ENCODE results near the gene KAT6B.
"Not testable (repeated sequence)": the region's sequence is repeated elsewhere in the genome, so short reads cannot be mapped to it uniquely, and the experiment has no call there.

The KAT6B gene

DNA sequence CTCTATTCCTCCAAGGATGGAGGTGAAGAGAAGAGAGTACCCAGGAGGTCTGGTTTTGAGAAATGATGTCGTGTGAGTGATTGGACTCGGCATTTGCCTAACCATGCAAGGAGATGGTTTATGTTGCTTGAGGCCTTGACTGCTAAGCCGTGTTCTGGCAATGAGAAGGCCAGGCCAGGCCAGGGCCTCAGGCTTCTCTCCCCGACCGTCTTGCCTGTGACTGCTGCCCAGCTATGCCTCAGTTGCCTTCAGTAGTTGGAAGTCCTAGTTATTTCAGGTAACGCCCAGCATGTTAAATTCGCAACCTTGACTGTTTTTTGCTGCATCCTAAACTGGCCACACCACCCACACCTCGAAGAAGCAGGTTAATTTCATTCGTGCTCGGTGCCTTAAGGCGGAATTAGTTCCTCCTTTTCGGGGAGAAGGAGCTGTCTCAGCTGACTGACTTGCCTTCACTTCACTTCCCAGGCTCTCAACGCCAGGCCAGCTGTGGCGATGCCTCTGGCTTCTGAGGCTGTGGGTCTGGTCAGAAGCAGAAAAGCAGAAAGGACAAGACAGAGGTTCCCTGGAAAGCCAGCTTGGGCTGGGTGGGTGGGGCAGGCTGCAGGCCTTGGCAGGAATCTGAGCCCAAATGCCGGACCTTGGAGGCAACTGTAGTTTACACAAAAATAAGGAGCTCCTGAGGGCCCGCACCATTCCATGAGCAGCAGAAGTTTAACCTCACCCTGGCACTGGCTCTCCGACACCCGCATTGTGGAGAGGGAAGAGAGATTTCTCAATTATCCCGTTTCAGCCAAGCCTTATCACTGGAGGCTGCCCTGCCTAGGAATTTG lies 223.1 kb downstream of the KAT6B start:
- DNase-seq = no peak

DNA sequence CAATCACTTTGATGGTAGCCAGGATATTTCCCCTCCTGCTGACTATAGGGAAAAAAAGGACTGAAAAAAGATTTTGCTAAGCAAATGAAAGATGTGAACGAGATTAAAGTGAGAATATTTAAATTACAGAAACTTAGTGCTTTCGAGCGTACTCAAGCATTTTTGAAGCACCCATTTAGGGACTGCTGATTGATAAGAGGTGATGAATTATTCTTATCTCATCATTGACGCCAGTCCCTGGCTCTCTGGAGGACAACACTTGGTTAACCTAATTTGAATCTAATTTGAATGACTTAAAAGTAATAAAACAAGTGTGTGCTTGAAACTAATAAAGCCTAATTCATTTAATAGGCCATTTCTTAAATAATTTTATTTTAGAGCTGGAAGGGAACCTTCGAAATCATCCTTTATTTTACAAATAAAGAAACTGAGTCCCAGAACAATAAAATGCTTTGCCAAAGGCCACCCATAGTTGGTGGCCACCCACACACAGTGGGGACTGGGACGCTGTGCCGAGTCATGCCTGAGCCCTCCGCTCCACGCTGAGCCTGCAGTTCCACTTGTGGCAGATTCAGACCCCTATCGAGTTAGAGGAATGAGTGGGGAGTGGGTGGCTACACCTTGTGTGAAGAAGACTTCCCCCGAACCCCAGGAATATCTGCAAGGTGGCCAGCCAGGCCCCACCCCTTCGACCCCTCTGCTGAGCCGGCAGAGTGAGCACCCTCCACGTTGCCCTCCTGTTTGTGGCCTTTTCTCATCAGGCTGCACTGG lies 223.9 kb downstream of the KAT6B start:
- no peak for DNase-seq

DNA sequence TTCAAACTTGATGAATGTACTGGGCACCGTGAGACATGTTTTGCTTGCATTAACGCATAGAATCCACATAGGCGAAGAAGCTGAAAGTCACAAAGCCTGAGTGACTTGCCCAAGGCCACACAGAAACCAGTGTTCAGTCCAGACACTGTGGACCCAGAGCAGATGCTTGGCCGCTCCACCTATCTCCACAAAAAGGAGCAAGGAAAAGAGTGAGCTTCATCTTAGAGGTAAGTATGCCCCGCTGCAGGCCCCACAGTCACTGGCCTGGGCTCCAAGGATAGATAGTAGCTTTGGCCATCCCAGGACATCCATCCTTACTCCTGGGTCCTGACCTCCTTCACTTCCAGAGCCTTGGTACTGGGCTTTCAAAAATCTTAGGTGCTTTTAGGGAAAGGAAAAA lies 224.9 kb downstream of the KAT6B start:
- no peak for DNase-seq

DNA sequence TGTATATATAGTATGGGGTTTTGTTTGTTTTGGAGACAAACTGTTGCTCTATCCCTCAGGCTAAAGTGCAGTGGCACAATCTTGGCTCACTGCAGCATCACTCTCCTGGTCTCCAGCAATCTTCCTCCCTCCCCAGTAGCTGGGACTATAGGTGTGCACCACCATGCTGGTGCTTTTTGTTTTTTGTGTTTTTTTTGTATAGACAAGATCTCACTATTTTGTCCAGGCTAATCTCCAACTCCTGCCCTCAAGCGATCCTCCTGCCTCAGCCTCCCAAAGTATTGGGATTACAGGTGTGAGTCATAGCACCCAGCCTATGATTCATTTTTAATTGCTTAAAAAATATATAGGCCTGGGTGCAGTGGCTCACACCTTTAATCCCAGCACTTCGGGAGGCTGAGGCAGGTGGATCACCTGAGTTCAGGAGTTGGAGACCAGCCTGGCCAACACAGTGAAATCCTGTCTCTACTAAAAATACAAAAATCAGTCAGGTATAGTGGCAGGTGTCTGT lies 229.6 kb downstream of the KAT6B start:
- DNase-seq = not testable (repeated sequence)

DNA sequence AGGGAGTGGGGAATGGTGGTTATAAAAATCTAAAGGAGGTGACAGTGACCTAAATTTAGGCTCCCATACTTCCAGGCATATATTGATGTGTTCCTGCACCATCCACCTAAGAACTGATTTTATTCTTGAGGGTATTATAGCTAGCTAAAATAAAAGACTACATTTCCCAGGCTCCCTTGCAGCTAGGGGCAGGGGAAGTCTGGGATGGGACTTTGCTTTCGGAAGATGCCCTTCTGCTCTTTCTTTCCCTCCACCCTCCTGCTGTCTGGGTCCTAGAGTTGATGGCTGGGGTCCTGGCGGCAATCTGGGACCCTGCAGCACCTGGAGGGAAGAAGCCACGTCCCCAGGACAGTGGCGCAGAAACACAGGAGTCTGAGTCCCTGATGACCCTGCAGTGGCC lies 231.3 kb downstream of the KAT6B start:
- DNase-seq = no peak

- DNase-seq = no peak
These were observed 231.8 kb downstream of the KAT6B start for GRCh38 chr10:75058161-75058560.

DNA sequence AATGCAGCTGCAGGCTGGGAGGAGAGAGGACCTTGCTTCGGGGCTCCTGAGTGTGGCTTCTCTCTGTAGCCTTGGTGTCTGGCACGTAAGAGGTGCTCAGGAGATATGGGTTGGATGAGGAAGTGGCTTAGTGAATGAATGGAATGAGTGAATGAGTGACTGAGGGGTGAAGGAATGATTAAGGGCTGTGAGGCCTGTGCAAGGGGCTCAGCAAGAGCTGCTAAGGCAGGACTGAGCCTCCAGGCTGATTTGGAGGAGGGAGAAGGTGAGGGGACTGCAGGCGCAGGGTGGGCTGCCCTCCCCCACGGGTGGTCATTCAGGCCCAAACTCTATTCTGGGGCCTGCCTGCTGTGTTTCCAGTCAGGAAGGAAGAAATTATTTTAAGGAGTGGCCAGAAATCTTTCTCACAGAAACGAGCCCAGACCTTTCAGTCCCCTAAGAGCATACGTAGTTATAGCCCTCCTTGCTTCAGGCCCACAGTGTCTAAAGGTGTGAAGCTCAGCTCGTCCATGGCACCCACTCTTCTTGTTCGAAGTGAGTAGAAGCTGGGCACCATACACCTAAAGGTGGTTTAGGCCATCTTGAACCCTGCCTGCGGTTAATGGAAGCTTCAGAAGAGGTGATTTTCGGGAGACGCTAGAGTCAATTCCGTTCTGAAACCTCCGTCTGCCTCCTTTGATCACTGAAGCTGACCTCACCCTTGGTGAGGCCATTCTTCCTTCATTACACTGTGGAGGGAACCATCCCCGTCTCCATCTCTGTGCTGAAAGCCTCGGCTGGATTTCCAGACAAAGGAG lies 235.5 kb downstream of the KAT6B start:
- no peak for DNase-seq

DNA sequence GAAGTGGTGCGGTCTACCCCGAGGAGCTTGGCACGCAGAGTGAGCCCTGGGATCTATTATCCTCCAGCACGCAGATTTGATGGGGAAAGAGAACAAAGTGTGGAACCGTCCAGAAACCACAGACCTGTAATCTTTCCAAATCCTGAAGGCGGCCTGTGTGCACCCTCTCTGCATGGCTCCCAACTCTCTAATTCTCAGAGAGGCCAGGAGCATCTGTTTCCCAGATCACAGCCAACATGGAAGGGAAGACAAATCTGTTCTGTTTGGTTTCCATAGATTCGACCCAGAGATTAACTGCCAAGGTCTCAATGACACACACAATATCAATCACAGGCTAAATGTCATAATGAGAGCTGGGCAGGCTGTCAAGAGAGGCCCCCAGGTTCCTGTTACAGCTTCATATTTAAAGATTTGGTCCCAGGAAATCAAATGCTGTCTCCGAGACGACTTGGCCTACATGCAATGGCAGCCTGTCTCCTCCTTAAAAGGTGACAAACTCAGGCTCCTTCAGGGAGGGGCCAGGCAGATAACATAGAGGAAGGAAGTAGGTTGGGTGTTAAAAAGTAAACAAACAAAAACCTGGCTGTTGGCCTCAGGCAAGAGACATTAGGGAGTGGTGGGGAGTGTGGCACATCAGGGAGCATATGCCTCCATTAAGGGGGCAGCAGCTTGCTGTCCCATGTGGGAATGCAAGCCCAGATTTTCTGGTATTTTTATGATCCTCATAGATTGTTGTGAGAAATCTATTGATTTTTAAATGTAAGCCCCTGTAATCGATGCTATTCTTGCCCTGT lies 236.3 kb downstream of the KAT6B start:
- DNase-seq = no peak

DNA sequence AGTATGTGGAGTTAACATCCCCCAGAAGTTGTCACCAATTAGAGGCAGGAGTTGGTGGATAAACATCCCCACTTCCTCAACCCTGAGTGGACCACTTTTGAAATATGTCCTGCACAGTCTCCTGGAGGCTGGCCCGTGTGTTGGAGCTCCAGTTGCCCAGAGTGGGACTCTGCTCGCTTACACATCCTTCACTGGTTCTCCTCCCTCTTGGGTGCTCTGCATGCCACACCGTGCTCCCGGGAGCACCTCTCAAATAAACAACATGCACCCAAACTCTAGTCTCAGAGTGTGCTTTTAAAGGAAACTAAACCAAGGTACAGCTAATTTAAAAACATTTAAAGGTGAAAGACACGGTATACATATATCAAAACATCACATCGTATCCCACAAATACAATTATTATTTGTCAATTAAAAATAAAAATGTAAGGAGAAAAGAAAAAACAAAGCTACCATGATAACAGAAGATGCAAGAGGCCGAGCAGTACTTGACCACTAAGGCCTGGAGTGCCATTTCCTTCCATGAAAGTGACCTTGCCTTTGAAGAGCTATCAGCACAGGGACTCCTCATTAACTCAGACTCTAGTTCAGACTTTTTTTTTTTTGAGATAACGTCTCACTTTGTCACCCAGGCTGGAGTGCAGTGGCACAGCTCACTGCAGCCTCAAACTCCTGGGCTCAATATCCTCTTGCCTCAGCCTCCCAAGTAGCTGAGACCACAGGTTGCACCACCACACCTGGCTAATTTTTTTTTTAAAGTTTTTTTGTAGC lies 237.2 kb downstream of the KAT6B start:
- no peak for DNase-seq

GRCh38 chr10:75065076-75065475 lies 238.7 kb downstream of the KAT6B start:
- no peak for DNase-seq

GRCh38 chr10:75066271-75066670 lies 239.9 kb downstream of the KAT6B start:
- DNase-seq = no peak

DNA sequence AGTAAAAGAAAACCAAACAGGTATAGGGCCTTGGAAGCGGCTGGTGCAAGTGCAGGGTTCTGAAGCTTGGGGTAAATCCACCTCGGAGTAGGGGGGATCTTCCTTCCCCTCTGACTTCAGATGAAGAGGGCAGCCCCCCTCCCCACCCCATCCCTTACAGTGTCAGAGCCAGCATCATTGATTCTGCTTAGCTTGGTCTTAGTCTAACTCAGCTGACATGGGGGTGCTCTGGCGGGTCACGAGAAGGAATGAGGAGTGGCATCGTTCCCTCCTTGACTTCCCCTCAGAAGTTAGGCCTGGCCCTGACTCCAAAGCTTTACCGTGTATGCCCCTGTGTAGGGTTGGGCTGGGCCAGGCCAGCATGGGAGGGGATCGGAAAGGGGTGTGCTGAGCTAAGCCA lies 240.9 kb downstream of the KAT6B start:
- no peak for DNase-seq

GRCh38 chr10:75068523-75068922 lies 242.1 kb downstream of the KAT6B start:
- no peak for DNase-seq

GRCh38 chr10:75070476-75070875 lies 244.1 kb downstream of the KAT6B start:
- no peak for DNase-seq

GRCh38 chr10:75070961-75071428 lies 244.6 kb downstream of the KAT6B start:
- DNase-seq = no peak

DNA sequence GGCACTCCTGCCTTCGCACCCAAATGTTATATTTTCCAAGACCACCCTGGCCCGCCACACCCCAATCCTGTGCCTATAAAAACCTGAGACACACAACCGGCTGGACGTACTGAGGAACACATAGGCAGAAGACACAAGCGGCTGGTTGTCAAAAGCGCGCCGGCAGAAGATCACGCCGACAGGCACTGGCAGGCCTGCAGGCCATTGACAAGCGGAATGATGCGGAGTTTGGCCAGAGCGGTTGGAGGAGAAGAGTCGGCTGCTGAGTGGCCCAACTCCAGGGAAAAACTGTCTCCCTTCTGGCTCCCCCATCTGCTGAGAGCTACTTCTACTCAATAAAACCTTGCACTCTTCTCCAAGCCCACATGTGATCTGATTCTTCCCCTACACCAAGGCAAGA lies 245.4 kb downstream of the KAT6B start:
- DNase-seq = no peak

DNA sequence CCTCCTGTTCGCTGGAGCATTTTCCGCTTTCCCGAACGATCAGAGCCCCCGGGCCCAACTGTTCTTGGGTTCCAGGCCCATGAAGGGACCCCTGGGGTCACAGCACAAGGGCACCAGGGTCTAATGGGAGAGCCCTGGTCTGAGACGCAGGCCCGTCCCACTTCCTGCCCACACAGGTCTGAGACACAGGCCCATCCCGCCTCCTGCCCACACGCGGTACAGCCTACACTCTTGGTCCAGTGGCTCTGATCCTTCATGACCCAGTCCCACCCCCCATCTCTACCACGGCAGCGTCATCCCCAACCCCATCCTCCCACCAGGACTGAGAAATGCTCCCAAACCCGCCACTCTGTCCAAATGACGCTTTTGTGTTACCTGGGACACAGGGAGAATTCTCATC lies 246.3 kb downstream of the KAT6B start:
- no peak for DNase-seq

DNA sequence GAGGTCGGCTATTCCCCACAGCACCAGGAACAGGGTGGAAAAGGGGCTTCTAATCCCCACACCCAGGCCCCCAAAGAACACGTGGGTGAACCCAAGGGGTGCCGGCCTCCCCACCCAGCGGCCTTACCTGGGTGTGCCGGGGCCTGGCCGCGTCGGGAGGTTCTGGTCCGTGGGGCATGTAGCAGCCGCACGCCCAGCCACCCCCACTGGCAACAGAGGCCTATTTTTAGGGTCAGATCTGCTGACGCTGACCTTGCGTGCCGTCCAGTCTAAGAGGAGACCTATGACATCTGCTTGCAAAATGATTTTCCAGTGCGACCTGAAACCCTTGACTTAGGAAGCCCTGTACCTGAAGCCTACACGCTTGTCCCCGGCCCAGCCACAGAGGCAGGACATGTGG lies 247.0 kb downstream of the KAT6B start:
- no peak for DNase-seq

DNA sequence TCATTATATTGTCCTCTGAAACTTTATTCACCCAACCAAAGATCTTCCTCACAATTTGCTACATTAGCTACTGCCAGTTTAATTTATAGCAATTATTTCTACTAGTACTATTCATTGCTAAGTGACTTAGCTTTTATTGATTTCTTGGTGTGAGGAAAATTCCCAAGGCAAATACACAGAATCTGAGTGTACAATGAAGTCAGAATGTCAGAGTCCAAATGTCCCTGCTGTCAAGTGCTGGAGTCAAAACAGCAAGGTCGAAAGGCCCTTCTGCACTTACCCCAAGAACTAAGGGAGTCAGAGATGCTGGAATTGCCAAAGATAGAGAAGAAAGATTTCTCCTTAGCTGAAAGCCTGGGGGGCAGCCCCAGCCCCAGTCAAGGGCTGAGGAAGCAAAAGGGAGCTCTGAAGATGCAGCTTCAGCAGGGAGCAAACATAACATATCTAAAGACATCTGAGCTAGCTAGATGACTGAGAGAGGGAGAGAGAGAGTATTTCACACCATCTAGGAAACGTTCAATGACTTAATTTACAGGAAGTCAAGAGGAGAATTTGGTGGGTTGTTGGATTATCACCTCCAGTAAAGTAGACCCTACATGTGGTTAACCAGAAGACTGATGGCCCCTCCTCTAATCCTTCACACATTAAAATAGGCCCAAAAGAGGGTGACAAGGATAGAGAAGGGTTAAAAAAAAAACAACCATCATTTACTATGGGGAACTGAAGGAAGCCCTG lies 248.5 kb downstream of the KAT6B start:
- no peak for DNase-seq

DNA sequence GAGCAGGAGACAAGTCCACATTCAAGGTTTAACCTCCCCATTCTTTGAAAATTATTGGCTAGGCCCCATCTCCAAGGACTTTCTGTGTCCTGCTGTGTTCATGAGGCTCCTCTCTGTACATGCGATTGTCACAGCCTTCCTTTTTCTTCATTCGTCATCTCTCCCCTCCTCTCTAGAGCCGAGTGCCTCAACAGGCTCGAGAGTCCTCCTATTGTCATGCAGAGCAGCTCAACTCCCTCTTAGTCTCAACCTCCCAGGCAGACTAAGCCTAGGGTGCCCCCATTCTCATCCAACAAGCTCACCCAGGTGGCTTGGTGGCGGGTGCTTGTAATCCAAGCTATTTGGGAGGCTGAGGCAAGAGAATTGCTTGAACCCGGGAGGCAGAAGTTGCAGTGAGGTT lies 249.9 kb downstream of the KAT6B start:
- no peak for DNase-seq

All from activated CD4-positive, alpha-beta T cell treated with anti-CD3 and anti-CD28 coated beads, Interleukin-2, amount 50 U/mL, for 16 hours (primary cell).